ENCODE results near the gene CHTOP. TPM values are rescaled to one million over a fixed set of nuclear protein-coding genes. Genes with fewer than 3 reads are reported as not detected.
"Not testable (repeated sequence)": the region's sequence is repeated elsewhere in the genome, so short reads cannot be mapped to it uniquely, and the experiment has no call there.

CHTOP gene
- total RNA-seq, 2 experiments from 2014 or later: 84.7 to 87.1 TPM

- Mint-ChIP-seq H3K36me3 (ENCODE audit: low read depth) (peaks cover 36% of the 10 kb centered on the region), H3K4me1 (peaks cover 40% of the 10 kb centered on the region)
- not testable (repeated sequence) for H3K9me3 Mint-ChIP-seq, H3K27me3 Mint-ChIP-seq, H3K27ac Mint-ChIP-seq, H3K4me3 Mint-ChIP-seq
- ChIA-PET POLR2A (interaction anchor here (0.8 to 3.6 kb wide), 13 partner anchors 11 to 319 kb away, joined by 3 to 16 read pairs (median 5); partner anchors contain the start of genes CHTOP, CREB3L4, INTS3 and JTB), CTCF (interaction anchor here (0.6 to 2.0 kb wide), 17 partner anchors 8 to 320 kb away, joined by 3 to 11 read pairs (median 3); partner anchors contain the start of genes CHTOP and SLC27A3)
- peak; percentile 67 for DNase-seq
These were observed 37.9 kb downstream of the CHTOP start for GRCh38 chr1:153671628-153672353.

- H3K9me3 Mint-ChIP-seq: no peaks in the 10 kb centered on the region
- peaks cover 36% of the 10 kb centered on the region for H3K4me1 Mint-ChIP-seq
- no peak for DNase-seq
- H3K27me3 Mint-ChIP-seq: peaks cover 19% of the 10 kb centered on the region
- H3K27ac Mint-ChIP-seq: no peak overlapping the region
- CTCF ChIA-PET: interaction anchor here (1.6 kb wide), 1 partner anchor 313 kb away, joined by 4 read pairs; the partner anchor contains the start of gene RAB13
- peaks cover 18% of the 10 kb centered on the region for H3K36me3 Mint-ChIP-seq (ENCODE audit: low read depth)
- POLR2A ChIA-PET: interaction anchor here (0.6 to 3.6 kb wide), 2 partner anchors 40 to 55 kb away, joined by 3 to 13 read pairs; partner anchors contain the start of genes CHTOP and INTS3
- H3K4me3 Mint-ChIP-seq: peak overlapping the region; percentile 2
These were observed 39.6 kb downstream of the CHTOP start for GRCh38 chr1:153673511-153673910.

- Mint-ChIP-seq H3K4me3 (peak overlapping the region; percentile 69), H3K27ac (no peak overlapping the region), H3K27me3 (peaks cover 55% of the 10 kb centered on the region), H3K36me3 (ENCODE audit: low read depth) (no peaks in the 10 kb centered on the region), H3K9me3 (no peaks in the 10 kb centered on the region), H3K4me1 (peaks cover 26% of the 10 kb centered on the region)
- CTCF ChIA-PET: interaction anchor here (0.6 to 1.8 kb wide), 8 partner anchors 41 to 438 kb away, joined by 3 to 5 read pairs (median 3); no protein-coding TSS in a partner anchor
- POLR2A ChIA-PET: interaction anchor here (1.3 kb wide), 1 partner anchor 309 kb away, joined by 3 read pairs; no protein-coding TSS in a partner anchor
- DNase-seq: peak; percentile 58
These were observed 44.1 kb downstream of the CHTOP start for GRCh38 chr1:153677718-153678518.

- ChIA-PET CTCF (interaction anchor here (0.6 to 1.8 kb wide), 3 partner anchors 70 to 308 kb away, joined by 3 to 5 read pairs (median 4); no protein-coding TSS in a partner anchor), POLR2A (no interaction called here)
- Mint-ChIP-seq H3K36me3 (ENCODE audit: low read depth) (no peaks in the 10 kb centered on the region), H3K27me3 (peaks cover 59% of the 10 kb centered on the region), H3K9me3 (no peaks in the 10 kb centered on the region), H3K27ac (no peak within 1 kb of the TSS), H3K4me3 (peak within 1 kb of the TSS; percentile 69), H3K4me1 (peaks cover 22% of the 10 kb centered on the region)
- DNase-seq: peak; percentile 29
These were observed 44.9 kb downstream of the CHTOP start, which contains the start of gene NPR1 for GRCh38 chr1:153678519-153679336. Gene NPR1 (plus strand): TSS chr1:153678688. CDS start chr1:153679109, 421 bp downstream.

GRCh38 chr1:153679337-153680119, 45.7 kb downstream of the CHTOP start:
- Mint-ChIP-seq H3K36me3 (ENCODE audit: low read depth) (no peaks in the 10 kb centered on the region), H3K9me3 (no peaks in the 10 kb centered on the region), H3K4me1 (peaks cover 22% of the 10 kb centered on the region), H3K27me3 (peaks cover 63% of the 10 kb centered on the region), H3K4me3 (peak overlapping the region; percentile 52), H3K27ac (no peak overlapping the region)
- ChIA-PET CTCF (interaction anchor here (0.5 to 1.0 kb wide), 2 partner anchors 8 to 19 kb away, joined by 4 to 5 read pairs; no protein-coding TSS in a partner anchor), POLR2A (interaction anchor here (1.3 kb wide), 1 partner anchor 307 kb away, joined by 5 read pairs; the partner anchor contains the start of gene RAB13)
- DNase-seq: no peak

GRCh38 chr1:153680120-153680403, 46.2 kb downstream of the CHTOP start:
- Mint-ChIP-seq H3K36me3 (ENCODE audit: low read depth) (no peaks in the 10 kb centered on the region), H3K27me3 (peaks cover 65% of the 10 kb centered on the region), H3K4me3 (peak overlapping the region; percentile 36), H3K27ac (no peak overlapping the region), H3K9me3 (no peaks in the 10 kb centered on the region), H3K4me1 (peaks cover 22% of the 10 kb centered on the region)
- ChIA-PET POLR2A (interaction anchor here (1.3 to 1.4 kb wide), 2 partner anchors 307 to 311 kb away, joined by 3 to 5 read pairs; partner anchors contain the start of gene RAB13), CTCF (interaction anchor here (0.5 to 1.0 kb wide), 2 partner anchors 9 to 20 kb away, joined by 4 to 5 read pairs; no protein-coding TSS in a partner anchor)
- no peak for DNase-seq

GRCh38 chr1:153682730-153683129, 48.9 kb downstream of the CHTOP start:
- Mint-ChIP-seq H3K27ac (no peak overlapping the region), H3K27me3 (peaks cover 60% of the 10 kb centered on the region), H3K4me1 (peaks cover 20% of the 10 kb centered on the region), H3K4me3 (no peak overlapping the region), H3K9me3 (no peaks in the 10 kb centered on the region), H3K36me3 (ENCODE audit: low read depth) (no peaks in the 10 kb centered on the region)
- no peak for DNase-seq
- ChIA-PET POLR2A (no interaction called here), CTCF (no interaction called here)

GRCh38 chr1:153683854-153684253, 50.0 kb downstream of the CHTOP start:
- H3K27me3 Mint-ChIP-seq: peaks cover 49% of the 10 kb centered on the region
- CTCF ChIA-PET: no interaction called here

GRCh38 chr1:153684892-153685291, 51.0 kb downstream of the CHTOP start:
- CTCF ChIA-PET: no interaction called here
- POLR2A ChIA-PET: no interaction called here
- H3K9me3 Mint-ChIP-seq: no peaks in the 10 kb centered on the region
- no peak for DNase-seq
- no peak overlapping the region for H3K4me3 Mint-ChIP-seq
- H3K4me1 Mint-ChIP-seq: peaks cover 3% of the 10 kb centered on the region
- H3K36me3 Mint-ChIP-seq (ENCODE audit: low read depth): no peaks in the 10 kb centered on the region
- H3K27me3 Mint-ChIP-seq: peaks cover 43% of the 10 kb centered on the region
- no peak overlapping the region for H3K27ac Mint-ChIP-seq

More at GRCh38 chr1:153683854-153684253, 50.0 kb downstream of the CHTOP start:
- H3K27ac Mint-ChIP-seq: no peak overlapping the region
- H3K9me3 Mint-ChIP-seq: no peaks in the 10 kb centered on the region
- no peak for DNase-seq
- no peaks in the 10 kb centered on the region for H3K36me3 Mint-ChIP-seq (ENCODE audit: low read depth)
- peaks cover 9% of the 10 kb centered on the region for H3K4me1 Mint-ChIP-seq
- POLR2A ChIA-PET: no interaction called here
- no peak overlapping the region for H3K4me3 Mint-ChIP-seq

- Mint-ChIP-seq H3K4me3 (no peak overlapping the region), H3K36me3 (ENCODE audit: low read depth) (no peaks in the 10 kb centered on the region)
- DNase-seq: no peak
These were observed 51.9 kb downstream of the CHTOP start for GRCh38 chr1:153685544-153686340.

More at GRCh38 chr1:153685544-153686340, 51.9 kb downstream of the CHTOP start:
- Mint-ChIP-seq H3K27ac (no peak overlapping the region), H3K9me3 (no peaks in the 10 kb centered on the region), H3K4me1 (no peaks in the 10 kb centered on the region), H3K27me3 (peaks cover 35% of the 10 kb centered on the region)
- ChIA-PET CTCF (no interaction called here), POLR2A (interaction anchor here (0.6 kb wide), 1 partner anchor 331 kb away, joined by 3 read pairs; no protein-coding TSS in a partner anchor)

Data from activated CD4-positive, alpha-beta memory T cell treated with anti-CD3 and anti-CD28 coated beads, Interleukin-2, amount 10 ng/mL, durations not matched to agents 7 days and 5 days (primary cell).